ENCODE measurements around the gene RYR2.
A peak's percentile ranks its signal among the peaks of the same experiment; 100 is the strongest.

RYR2 gene

DNA sequence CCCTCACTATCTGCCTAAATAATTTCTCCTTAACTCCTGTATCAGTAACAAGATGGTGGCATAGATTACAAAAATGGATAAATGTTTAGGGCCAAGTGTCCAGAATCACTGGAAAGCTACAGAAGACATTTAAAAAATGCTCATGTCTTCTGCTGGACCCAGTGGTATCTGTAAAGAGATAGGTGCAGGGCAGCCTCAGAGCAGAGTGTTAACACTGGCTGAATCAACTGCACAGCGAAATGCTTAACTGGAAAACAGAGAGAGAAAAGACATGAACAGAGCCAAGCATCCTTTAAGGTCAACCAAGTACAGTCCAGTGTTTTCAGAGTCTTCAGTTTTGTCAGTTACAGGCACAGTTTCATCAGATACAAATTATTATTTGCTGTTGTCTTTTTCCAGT lies 429.4 kb downstream of the RYR2 start:
- no peak for DNase-seq

DNA sequence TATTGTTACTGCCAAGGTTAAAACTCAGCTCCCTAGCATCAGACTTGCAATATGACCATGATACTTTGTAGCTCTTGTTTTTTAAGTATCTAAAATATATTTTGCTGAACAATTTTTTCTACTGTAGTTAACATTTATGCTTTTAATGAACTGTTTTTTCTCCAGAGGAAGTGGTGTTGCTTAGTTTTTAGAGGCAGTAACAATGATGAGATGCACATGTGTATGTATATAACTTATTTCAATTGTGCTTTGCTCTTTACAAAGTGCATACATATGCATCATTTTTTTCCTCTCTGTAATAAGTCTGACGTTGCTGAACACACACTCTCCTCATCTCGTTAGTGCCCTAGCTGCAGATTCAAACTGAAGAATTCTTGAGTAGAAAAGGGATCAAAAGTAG lies 430.0 kb downstream of the RYR2 start:
- DNase-seq, result no peak

DNA sequence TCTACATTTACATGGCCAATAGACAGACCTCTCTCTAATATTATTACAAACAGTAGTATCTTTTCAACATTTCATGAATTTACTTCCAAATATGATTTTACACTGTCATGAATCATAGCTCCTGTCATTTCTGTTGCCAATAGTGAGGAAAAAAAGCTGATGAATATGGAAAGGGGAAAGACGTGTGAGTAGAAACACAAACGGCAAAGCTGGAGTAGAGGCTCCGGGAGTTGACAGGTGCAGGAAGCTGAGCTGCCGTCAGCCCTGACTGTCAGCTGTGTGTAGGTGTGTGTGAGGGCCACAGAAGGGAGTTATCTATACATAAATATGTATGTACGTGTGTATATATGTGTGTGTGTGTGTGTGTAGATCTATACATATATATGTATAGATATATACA lies 431.9 kb downstream of the RYR2 start:
- no peak for DNase-seq

- no peak for DNase-seq
Measured at GRCh38 chr1:237478082-237478481, 436.1 kb downstream of the RYR2 start.

- no peak for DNase-seq
Measured at GRCh38 chr1:237478842-237479241, 436.9 kb downstream of the RYR2 start.

GRCh38 chr1:237482777-237483176 lies 440.8 kb downstream of the RYR2 start:
- no peak for DNase-seq

DNA sequence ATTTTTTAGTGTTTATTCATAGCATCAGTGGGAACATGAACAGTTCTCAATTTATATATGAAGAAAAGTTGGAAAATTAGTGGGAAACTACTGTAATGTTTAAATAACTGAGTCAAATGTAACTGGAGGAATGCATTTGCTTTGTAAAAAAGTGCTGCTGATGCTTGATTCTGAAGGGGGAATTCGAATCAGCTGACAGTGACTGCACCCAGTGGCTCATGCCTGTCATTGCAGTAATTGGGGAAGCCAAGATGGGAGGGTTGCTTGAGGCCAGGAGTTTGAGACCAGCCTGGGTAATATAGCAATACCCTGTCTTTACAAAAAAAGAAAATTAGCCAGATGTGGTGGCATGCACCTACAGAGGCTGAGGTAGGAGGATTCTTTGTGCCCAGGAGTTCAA lies 450.4 kb downstream of the RYR2 start:
- DNase-seq, result peak in 1 of 4 experiments; percentile 2

- no peak for DNase-seq
Measured at GRCh38 chr1:237500566-237500965, 458.6 kb downstream of the RYR2 start.

- no peak for DNase-seq
Measured at GRCh38 chr1:237503292-237503691, 461.3 kb downstream of the RYR2 start.

- no peak for DNase-seq
Measured at GRCh38 chr1:237507005-237507404, 465.0 kb downstream of the RYR2 start.

GRCh38 chr1:237509748-237510147 lies 467.8 kb downstream of the RYR2 start:
- DNase-seq, result no peak

GRCh38 chr1:237525102-237525501 lies 483.1 kb downstream of the RYR2 start:
- no peak for DNase-seq

DNA sequence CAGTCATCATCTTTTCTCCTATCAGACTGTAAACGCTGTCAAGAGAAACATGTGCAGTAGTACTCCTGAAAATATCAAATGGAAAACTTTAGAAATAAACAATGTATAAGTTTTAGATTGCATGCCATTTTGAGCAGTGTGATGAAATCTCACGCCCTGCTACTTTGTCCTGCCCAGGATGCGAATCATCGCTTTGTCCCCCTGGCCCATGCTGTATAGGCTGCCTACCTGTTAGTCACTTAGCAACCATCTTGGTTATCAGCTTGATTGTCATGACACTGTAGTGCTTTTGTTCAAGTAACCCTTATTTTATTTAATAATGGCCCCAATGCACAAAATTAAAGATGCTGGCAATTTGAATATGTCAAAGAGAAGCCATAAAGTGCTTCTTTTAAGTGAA lies 485.8 kb downstream of the RYR2 start:
- no peak for DNase-seq

- no peak for DNase-seq
Measured at GRCh38 chr1:237528545-237528944, 486.6 kb downstream of the RYR2 start.

DNA sequence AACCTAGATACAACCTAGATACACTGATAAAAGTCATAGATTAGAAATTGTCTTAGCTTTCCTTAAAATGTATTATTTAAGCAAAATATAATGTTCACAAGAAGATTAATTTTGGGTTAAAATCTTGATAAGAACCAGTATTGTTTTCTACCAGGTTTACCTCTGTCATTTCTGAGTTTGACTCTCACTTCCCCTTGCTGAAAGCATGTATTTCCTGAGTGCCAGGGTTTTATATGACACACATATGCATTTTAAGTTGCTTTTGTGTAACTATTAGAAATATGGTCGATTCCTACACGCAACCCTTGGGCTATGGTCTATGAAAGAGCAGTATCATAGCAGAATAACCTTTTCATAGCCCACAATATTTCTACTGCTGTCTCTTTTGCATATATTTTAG lies 497.1 kb downstream of the RYR2 start:
- no peak for DNase-seq

- DNase-seq, result no peak
Measured at GRCh38 chr1:237542525-237543418, 500.8 kb downstream of the RYR2 start.

DNA sequence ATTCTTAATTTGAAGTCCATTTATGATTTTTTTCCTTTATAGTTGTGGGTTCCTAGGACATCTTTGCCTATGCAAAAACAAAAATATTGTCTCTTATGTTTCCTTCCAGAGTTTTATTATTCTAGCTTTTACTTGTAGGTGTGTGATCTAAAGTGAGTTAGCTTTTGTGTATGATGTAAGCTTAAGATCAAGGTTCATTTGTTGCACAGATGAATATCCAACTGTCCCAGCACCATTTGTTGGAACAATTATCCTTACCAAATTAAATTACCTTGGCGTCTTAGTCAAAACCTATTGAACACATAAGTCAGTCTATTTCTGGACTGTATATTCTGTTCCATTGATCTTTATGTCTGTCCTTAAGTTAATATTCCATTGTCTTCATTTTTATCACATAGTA lies 511.1 kb downstream of the RYR2 start:
- no peak for DNase-seq

GRCh38 chr1:237556911-237557310 lies 514.9 kb downstream of the RYR2 start:
- DNase-seq, result no peak

DNA sequence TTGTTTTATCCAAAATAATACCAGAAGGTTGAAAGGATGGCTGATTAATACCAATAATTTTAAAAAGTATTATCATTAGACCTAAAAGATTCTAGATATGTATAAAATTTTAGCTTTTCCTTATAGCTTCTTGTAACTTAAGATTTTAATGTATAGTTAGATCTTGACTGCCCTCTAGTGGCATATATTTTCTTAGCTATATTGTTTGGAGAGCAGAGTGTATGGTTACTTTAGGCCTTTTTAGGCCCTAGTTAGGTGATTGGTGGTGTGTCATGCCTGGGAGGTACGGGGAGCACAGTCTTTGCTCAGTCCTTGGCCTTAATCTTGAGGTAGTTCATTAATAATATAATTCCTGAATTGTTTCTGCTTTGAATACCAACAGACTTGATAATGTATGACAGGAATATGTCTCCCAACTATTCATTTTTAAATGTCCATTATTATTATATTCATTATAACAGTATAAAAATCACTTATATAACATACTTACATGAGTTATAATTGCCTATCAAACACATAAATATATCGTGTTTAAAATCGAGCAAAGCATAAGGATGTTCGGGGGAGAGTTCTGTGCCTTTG lies 520.3 kb downstream of the RYR2 start:
- peak; percentile 2 to 89 (median 62) for DNase-seq

DNA sequence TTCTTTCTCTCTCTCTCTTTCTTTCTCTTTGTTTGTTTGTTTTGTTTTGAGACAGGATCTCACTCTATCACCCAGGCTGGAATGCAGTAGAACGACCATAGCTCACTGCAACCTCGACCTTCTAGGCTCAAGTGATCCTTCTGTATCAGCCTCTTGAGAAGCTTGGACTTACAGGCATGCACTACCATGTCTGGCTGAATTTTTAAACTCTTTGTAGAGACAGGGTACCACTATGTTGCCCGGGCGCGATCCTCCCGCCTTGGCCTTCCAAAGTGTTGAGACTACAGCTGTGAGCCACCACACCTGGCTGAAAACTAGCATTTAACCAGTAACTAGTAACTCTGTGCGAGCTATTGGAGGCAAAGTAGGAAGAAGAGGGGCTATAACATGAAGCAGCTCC lies 523.3 kb downstream of the RYR2 start:
- DNase-seq, result no peak

GRCh38 chr1:237566581-237566980 lies 524.6 kb downstream of the RYR2 start:
- no peak for DNase-seq

- DNase-seq, result no peak
Measured at GRCh38 chr1:237568955-237569354, 527.0 kb downstream of the RYR2 start.

DNA sequence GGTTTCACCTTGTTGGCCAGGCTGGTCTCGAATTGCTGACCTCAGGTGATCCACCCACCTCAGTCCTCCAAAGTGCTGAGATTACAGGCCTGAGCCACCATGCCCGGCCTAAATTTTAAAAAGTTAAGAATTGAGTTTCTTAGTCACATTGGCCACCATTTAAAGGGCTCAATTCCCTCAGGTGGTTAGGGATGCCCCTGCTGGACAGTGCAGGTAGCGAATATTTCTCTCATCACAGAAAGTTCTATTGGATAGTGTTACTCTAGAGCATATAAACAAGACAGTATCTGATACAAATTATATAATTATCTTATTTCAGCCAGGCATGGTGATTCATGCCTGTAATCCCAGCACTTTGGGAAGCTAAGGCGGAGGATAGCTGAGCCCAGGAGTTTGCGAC lies 528.5 kb downstream of the RYR2 start:
- no peak for DNase-seq

DNA sequence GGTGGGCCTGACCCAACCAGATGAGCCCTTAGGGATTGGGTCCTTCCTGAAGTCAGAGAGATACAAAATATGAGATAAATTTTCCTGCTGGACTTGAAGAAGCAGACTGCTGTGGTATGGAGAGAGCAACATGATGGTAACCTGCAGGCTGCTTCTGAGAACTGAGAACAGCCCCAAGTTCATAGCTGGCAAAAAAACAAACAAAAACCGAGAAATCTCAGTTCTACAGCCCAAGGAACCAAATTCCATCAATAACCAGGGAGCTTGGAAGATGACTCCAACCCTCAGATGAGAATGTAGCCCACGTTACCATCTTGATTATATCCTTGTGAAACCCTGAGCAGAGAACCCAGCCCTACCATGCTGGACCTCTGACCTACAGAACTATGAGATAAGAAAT lies 532.6 kb downstream of the RYR2 start:
- DNase-seq, result no peak

All from suppressor macrophage (primary cell).